HG02938 (cell line): ENCODE measurements around the gene STS.
"Not testable (repeated sequence)": the region's sequence is repeated elsewhere in the genome, so short reads cannot be mapped to it uniquely, and the experiment has no call there.

Experiments
- ATAC-seq: cut with Tn5 transposase; IDR thresholded peaks from one replicate; pipeline ENCODE4 v1.9.1; 2021; ENCODE audit warnings: mild to moderate bottlenecking, moderate library complexity; ENCODE audit not compliant: unreplicated experiment

STS gene

GRCh38 chrX:7170898-7171297, 23.4 kb downstream of the STS start:
- ATAC-seq: no peak

GRCh38 chrX:7178859-7179258, 31.3 kb downstream of the STS start:
- not testable (repeated sequence) for ATAC-seq

GRCh38 chrX:7179446-7179845, 31.9 kb downstream of the STS start:
- no peak for ATAC-seq

GRCh38 chrX:7184816-7185215, 37.3 kb downstream of the STS start:
- no peak for ATAC-seq

- ATAC-seq: no peak
Observed at GRCh38 chrX:7188672-7189071, 41.2 kb downstream of the STS start.

GRCh38 chrX:7190157-7190556, 42.6 kb downstream of the STS start:
- no peak for ATAC-seq

GRCh38 chrX:7191681-7192110, 44.2 kb downstream of the STS start:
- no peak for ATAC-seq

- ATAC-seq: no peak
Observed at GRCh38 chrX:7192871-7193270, 45.4 kb downstream of the STS start.

GRCh38 chrX:7194606-7195005, 47.1 kb downstream of the STS start:
- no peak for ATAC-seq
